CD4-positive, alpha-beta T cell treated with Interferon gamma for 1 hour (primary cell): ENCODE results near the gene AKAP11.
"Not testable (repeated sequence)": the region's sequence is repeated elsewhere in the genome, so short reads cannot be mapped to it uniquely, and the experiment has no call there.

Experiments used
- DNase-seq: peaks from one replicate; pipeline ENCODE4 v3.0.0-alpha.2; 2020

AKAP11 gene, protein sequence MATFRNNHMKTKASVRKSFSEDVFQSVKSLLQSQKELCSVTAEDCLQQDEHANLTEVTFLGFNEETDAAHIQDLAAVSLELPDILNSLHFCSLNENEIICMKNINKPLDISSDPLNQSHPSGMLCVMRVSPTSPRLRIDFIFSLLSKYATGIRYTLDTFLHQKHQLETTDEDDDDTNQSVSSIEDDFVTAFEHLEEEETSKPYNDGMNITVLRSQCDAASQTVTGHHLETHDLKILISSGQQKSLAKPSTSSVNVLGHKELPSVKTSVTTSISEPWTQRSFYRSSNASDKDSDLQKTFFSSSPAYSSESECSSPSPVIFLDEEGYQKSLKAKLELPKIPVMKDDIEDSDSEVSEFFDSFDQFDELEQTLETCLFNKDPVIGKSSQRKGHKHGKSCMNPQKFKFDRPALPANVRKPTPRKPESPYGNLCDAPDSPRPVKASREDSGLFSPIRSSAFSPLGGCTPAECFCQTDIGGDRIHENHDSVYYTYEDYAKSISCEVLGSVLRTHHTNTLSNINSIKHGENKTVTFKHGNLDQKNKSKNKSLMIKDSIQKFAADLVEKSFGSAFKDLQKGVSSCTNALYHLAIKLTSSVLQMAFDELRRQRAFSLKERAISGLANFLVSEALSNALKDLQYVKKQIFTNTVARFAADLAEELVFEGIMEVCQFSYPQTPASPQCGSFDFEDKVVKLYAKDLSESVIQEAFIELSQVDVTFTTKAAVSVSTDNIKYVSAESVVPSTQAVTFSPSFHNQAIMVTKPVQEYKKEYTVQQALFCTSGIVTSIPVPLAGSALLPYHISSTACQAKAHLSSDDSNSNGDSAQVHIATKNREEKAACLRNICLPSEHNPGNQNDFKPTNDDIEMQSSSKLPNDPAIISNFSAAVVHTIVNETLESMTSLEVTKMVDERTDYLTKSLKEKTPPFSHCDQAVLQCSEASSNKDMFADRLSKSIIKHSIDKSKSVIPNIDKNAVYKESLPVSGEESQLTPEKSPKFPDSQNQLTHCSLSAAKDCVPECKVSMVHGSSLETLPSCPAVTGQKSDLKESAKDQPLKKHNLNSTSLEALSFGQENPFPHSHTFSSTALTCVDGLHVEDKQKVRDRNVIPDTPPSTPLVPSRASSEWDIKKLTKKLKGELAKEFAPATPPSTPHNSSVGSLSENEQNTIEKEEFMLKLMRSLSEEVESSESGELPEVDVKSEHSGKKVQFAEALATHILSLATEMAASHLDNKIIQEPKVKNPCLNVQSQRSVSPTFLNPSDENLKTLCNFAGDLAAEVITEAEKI (N-terminal part only)

GRCh38 chr13:42272115-42272803 lies at the start of gene AKAP11:
Gene AKAP11 (plus strand): TSS chr13:42272152. CDS start chr13:42286349, 14,197 bp downstream.
- DNase-seq: no peak

- no peak for DNase-seq
These were observed 48.3 kb upstream of the AKAP11 start for GRCh38 chr13:42223681-42224080.

GRCh38 chr13:42225051-42225450 lies 46.9 kb upstream of the AKAP11 start:
- DNase-seq: no peak

- not testable (repeated sequence) for DNase-seq
These were observed 45.2 kb upstream of the AKAP11 start for GRCh38 chr13:42226759-42227158.

DNA sequence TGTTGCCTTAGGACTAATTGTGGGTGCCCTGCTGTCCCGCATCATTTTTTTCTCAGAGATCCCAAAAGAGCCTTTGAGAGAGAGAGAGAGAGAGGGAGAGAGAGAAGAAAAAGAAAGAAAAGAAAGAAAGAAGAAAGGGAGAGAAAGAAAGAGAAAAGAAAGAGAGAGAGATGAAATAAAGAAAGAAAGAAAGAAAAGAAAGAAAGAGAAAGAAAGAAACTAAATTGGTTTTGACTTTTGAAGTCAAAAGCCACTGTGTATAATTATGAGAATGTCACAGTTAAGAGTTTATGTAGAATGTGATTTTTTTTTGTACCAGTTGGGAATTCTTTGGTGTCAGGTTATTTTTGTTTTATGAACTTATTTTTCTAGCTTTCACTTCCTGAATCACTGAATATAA lies 43.4 kb upstream of the AKAP11 start:
- DNase-seq: no peak

DNA sequence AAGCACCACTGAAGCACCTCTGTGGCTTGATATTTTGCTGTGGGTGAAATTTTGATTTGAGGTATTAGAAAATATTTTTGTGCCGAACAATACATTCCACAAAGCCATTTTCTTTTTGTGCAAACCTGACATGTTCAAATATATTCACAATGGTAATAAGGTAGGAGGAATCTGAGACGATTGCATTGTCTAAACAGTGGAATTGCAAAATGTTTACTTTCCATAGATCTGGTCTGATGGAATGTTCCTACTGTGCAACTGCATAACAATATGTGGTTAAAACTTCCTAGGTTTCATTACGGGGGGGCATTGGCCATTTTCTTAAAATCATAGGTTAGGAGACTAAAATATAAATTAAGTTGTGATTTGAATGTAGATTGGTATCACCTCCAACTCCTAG lies 42.7 kb upstream of the AKAP11 start:
- DNase-seq: no peak

DNA sequence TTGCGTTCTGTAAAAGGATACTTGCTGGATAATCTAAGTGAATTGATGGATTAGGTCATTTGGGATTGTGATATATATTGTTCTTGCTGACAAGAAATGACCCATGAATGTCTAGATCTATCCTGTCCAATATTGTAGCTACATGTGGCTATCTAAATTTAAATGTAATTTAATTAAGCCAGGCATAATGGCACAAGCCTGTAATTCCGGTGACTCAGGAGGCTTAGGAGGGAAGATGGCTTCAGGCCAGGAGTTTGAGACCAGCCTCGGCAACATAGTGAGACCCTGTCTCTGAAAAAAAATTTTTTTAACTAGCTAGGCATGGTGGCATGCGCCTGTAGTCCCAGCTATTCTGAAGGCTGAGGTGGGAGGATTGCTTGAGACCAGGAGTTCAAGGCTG lies 39.3 kb upstream of the AKAP11 start:
- no peak for DNase-seq

GRCh38 chr13:42233726-42234125 lies 38.2 kb upstream of the AKAP11 start:
- no peak for DNase-seq

GRCh38 chr13:42239161-42239560 lies 32.8 kb upstream of the AKAP11 start:
- no peak for DNase-seq

- no peak for DNase-seq
These were observed 32.3 kb upstream of the AKAP11 start for GRCh38 chr13:42239644-42240043.

DNA sequence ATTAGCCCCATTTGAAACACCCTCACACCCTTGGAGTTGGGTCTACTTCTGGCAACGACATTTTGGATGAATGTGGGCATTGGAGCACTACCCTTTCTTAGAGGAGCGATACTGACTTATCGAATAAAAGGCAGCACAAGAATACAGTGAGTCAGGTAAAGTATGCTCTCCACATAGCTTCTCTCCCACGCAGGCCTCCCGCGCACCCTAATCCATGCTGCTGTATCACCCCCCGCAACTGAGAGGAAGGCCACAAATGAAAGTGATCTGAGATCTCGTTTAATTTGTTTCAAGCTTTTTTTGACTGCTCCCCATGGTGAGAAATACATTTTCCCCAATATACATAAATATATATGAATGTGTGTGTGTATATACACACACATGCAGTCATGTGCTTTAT lies 25.4 kb upstream of the AKAP11 start:
- no peak for DNase-seq

- no peak for DNase-seq
These were observed 24.1 kb upstream of the AKAP11 start for GRCh38 chr13:42247883-42248282.

- DNase-seq: no peak
These were observed 16.1 kb upstream of the AKAP11 start for GRCh38 chr13:42255886-42256285.

- DNase-seq: no peak
These were observed 13.2 kb upstream of the AKAP11 start for GRCh38 chr13:42258747-42259146.

DNA sequence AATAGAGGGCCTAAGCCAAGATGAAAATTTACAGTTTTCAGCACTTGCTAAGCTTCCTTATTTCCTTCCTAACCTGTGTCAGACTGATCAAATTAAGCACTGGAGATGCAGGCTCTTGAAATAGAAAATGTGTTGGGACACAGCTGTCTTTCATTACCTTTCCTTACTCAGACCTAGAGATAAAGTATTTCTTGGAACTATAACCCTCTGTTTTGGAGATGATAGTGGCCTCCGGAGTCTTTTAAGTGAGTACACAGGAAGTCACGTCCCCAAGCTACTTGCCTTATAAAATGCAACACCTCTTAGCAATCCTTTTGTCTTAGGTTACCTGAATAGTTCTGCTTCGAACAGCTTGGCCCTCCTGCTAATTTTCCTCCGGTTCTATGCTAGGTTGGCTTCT lies 12.4 kb upstream of the AKAP11 start:
- no peak for DNase-seq

DNA sequence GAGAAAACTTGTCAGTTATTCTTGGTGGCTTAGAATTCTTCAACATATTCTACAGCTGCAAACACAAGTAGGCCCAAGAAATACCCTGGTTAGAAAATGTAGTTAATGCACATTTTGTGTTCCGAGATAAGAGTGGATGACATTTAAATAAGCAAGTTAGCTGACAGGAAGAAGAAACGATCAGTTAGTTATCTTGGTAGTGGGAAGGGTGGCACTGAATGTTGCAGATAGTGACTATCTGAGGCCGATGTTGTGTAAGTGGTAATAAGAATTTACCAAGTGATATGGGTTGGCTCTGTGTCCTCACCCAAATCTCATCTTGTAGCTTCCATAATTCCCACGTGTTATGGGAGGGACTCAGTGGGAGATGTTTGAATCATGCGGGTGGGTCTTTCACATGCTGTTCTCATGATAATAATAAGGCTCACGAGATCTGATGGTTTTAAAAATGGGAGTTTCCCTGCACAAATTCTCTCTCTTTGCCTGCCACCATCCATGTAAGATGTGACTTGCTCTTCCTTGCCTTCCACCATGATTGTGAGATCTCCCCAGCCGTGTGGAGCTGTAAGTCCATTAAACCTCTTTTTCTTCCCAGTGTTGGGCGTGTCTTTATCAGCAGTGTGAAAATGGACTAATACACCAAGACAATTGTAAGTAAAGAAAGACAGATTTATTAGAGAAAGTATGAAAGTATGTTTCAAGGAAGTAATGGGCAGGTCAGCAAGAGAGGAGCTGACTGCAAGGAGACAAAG lies 10.9 kb upstream of the AKAP11 start:
- no peak for DNase-seq

DNA sequence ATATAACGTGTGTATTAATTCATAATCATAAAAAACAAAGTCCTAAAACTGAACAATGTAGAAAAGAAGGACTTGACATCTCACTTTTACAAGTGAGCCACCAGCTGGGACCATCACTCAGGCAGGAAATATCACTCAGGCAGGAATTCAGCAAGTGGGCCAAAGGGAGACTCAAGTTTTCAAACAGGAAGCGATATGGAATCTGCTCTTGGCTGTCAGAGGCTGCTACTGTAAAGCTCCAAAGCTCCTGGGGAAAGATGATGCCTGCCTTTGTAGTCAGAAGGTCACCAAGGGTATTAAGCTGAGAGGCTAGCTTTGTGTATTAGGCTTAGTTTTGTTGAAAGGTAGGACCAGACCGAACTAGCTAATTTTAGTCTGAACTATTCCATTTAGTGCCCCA lies 5.5 kb upstream of the AKAP11 start:
- DNase-seq: no peak

DNA sequence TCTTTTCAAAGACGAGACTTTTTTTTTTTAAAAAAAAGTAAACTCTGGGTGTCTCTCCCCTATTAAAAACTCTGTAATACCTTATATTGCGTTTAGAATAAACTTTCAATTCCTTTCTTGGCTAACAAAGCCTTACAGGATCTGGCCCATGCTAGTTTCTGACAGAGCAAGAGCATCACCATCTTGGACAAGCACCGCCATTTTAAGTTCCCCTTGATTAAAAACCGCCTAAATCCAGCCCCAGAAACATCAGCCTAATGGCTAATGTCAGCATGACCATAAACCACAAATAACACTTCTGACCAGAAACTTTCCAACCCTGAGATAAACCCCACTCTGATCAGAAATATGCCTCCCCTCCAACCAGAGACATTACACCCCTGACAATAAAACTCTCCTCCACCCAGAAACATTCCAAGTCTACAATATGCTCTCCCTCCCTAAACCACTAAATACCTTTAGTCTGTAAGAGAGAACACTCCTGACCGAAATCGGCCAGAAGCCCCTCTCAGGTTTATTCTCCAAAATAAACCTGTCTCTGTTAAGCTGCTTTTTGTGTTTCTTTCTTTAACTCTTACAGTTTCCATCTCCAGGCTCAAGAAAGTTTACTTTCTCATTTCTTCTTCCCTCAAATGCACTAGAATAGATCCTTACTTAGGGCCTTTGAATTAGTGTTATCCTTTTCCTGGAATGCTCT lies 1.6 kb upstream of the AKAP11 start:
- no peak for DNase-seq

GRCh38 chr13:42270857-42271215 lies 1.1 kb upstream of the AKAP11 start:
- no peak for DNase-seq

GRCh38 chr13:42271337-42272114 lies 426 bp upstream of the AKAP11 start:
- peak; percentile 98 for DNase-seq
